Kidney epithelial cell (primary cell): ENCODE results near the gene IFIH1. TPM values are rescaled to one million over a fixed set of nuclear protein-coding genes. Genes with fewer than 3 reads are reported as not detected.

ENCODE experiments used
- DNase-seq: peaks from one replicate; pipeline ENCODE4 v3.0.0-alpha.2; 2010; ENCODE audit warnings: low read depth
- H3K27me3 ChIP-seq: 2 replicates; pipeline ENCODE4 v1.6.0; 2011; ENCODE audit warnings: low read length; ENCODE audit not compliant: control insufficient read depth, insufficient read depth
- H3K36me3 ChIP-seq: 2 replicates; pipeline ENCODE4 v1.5.1; 2011; ENCODE audit warnings: low read length; ENCODE audit not compliant: control insufficient read depth, insufficient read depth
- H3K4me3 ChIP-seq: 2 replicates; pipeline ENCODE4 v1.5.1; 2011; ENCODE audit warnings: low read depth, mild to moderate bottlenecking, control low read depth, low read length
- CTCF ChIP-seq: IDR thresholded peaks from 2 replicates; pipeline ENCODE4 v1.5.1; 2011; ENCODE audit warnings: mild to moderate bottlenecking, moderate library complexity, low read length, control low read depth, inconsistent platforms; ENCODE audit not compliant: insufficient read depth, poor library complexity, severe bottlenecking
- total RNA-seq: library from RNA; depleted of rRNA; stranded (reverse); fragments of >200 nt; gene quantifications from 2 replicates; pipeline ENCODE4 v1.2.3, GENCODE V29; 2015

Gene IFIH1
- total RNA-seq: 25.8 and 27.1 TPM in 2 replicates

- H3K36me3 ChIP-seq: no peaks in the 10 kb centered on the region
- TF ChIP-seq CTCF: peak; percentile 58
- peak; percentile 84 for DNase-seq
These were observed at the start of gene IFIH1 for GRCh38 chr2:162318328-162319180. IFIH1 (minus strand) TSS chr2:162318684; CDS start chr2:162318307, 377 bp downstream.

GRCh38 chr2:162365392-162365791, 46.9 kb upstream of the IFIH1 start:
- Histone ChIP-seq H3K36me3 (no peaks in the 10 kb centered on the region), H3K4me3 (no peak overlapping the region), H3K27me3 (no peaks in the 10 kb centered on the region)
- TF ChIP-seq CTCF: no peak
- no peak for DNase-seq

More at GRCh38 chr2:162318328-162319180, at the start of gene IFIH1:
- H3K27me3 ChIP-seq: no peaks in the 10 kb centered on the region
- H3K4me3 ChIP-seq: peak within 1 kb of the TSS; percentile 70

- no peak for DNase-seq
- Histone ChIP-seq H3K27me3 (no peaks in the 10 kb centered on the region), H3K4me3 (peak overlapping the region; percentile 87), H3K36me3 (no peaks in the 10 kb centered on the region)
- TF ChIP-seq CTCF: no peak
These were observed 26.1 kb upstream of the IFIH1 start for GRCh38 chr2:162344617-162344950.

- H3K27me3 ChIP-seq: no peaks in the 10 kb centered on the region
- no peak for TF ChIP-seq CTCF
- H3K4me3 ChIP-seq: peak within 1 kb of the TSS; percentile 87
- H3K36me3 ChIP-seq: no peaks in the 10 kb centered on the region
- DNase-seq: peak; percentile 93
These were observed 25.5 kb upstream of the IFIH1 start, which contains the start of gene GCA for GRCh38 chr2:162343824-162344616. GCA (plus strand) TSS chr2:162344132; CDS start chr2:162344249, 117 bp downstream.

GRCh38 chr2:162343492-162343823, 25.0 kb upstream of the IFIH1 start:
- H3K27me3 ChIP-seq: no peaks in the 10 kb centered on the region
- peak overlapping the region; percentile 6 for H3K4me3 ChIP-seq
- no peaks in the 10 kb centered on the region for H3K36me3 ChIP-seq
- no peak for DNase-seq
- TF ChIP-seq CTCF: no peak
